ENCODE measurements around the gene CYRIA.

- TF ChIP-seq POLR2A (IDR thresholded peaks at IDR 0.05): no peak
- no peak for TF ChIP-seq CTCF (IDR thresholded peaks at IDR 0.05)
Observed at GRCh38 chr2:16626997-16627605, 38.5 kb downstream of the CYRIA start.
